ENCODE measurements around the gene NPTN.

NPTN gene

GRCh38 chr15:73608475-73608874, 24.7 kb downstream of the NPTN start:
- Histone ChIP-seq H3K4me2 (ENCODE audit: low read length) (no peak overlapping the region), H3K9me2 (ENCODE audit: low read depth, low read length) (no peaks in the 10 kb centered on the region), H3K9me3 (ENCODE audit: low read length) (no peaks in the 10 kb centered on the region), H4K20me1 (ENCODE audit: insufficient read depth, low read length) (no peaks in the 10 kb centered on the region), H3F3A (ENCODE audit: insufficient read depth, low read length) (no peaks in the 10 kb centered on the region), H3K27me3 (ENCODE audit: insufficient read depth, low read length) (no peaks in the 10 kb centered on the region), H3K27ac (ENCODE audit: low read depth, low read length, poor library complexity, severe bottlenecking) (no peak overlapping the region), H3K4me1 (ENCODE audit: insufficient read depth, low read length, severe bottlenecking) (no peaks in the 10 kb centered on the region), H3K4me3 (ENCODE audit: low read depth, low read length, poor library complexity, severe bottlenecking) (no peak overlapping the region), H3K36me3 (ENCODE audit: insufficient read depth, low read length) (no peaks in the 10 kb centered on the region), H3K9ac (ENCODE audit: low read length) (no peak overlapping the region), H2AFZ (ENCODE audit: low read length) (no peak overlapping the region), H3K79me2 (ENCODE audit: insufficient read depth, low read length) (peaks cover 74% of the 10 kb centered on the region)
- no peak for TF ChIP-seq EZH2 (IDR thresholded peaks at IDR 0.05; ENCODE audit: borderline replicate concordance, low read length)
- no peak for TF ChIP-seq CTCF (IDR thresholded peaks at IDR 0.05; ENCODE audit: low read length)

- Histone ChIP-seq H3K27ac (ENCODE audit: low read depth, low read length, poor library complexity, severe bottlenecking) (no peak overlapping the region), H3K4me3 (ENCODE audit: low read depth, low read length, poor library complexity, severe bottlenecking) (no peak overlapping the region), H3K4me2 (ENCODE audit: low read length) (no peak overlapping the region), H3K36me3 (ENCODE audit: insufficient read depth, low read length) (no peaks in the 10 kb centered on the region), H3K9me2 (ENCODE audit: low read depth, low read length) (no peaks in the 10 kb centered on the region), H3K4me1 (ENCODE audit: insufficient read depth, low read length, severe bottlenecking) (no peaks in the 10 kb centered on the region), H3K27me3 (ENCODE audit: insufficient read depth, low read length) (no peaks in the 10 kb centered on the region), H3K9ac (ENCODE audit: low read length) (no peak overlapping the region), H3F3A (ENCODE audit: insufficient read depth, low read length) (no peaks in the 10 kb centered on the region), H3K79me2 (ENCODE audit: insufficient read depth, low read length) (peaks cover 67% of the 10 kb centered on the region), H3K9me3 (ENCODE audit: low read length) (no peaks in the 10 kb centered on the region), H4K20me1 (ENCODE audit: insufficient read depth, low read length) (no peaks in the 10 kb centered on the region), H2AFZ (ENCODE audit: low read length) (no peak overlapping the region)
- TF ChIP-seq CTCF (IDR thresholded peaks at IDR 0.05; ENCODE audit: low read length), result no peak
- TF ChIP-seq EZH2 (IDR thresholded peaks at IDR 0.05; ENCODE audit: borderline replicate concordance, low read length), result no peak
These were observed 25.3 kb downstream of the NPTN start for GRCh38 chr15:73607843-73608242.

GRCh38 chr15:73607405-73607804, 25.8 kb downstream of the NPTN start:
- Histone ChIP-seq H3K9me2 (ENCODE audit: low read depth, low read length) (no peaks in the 10 kb centered on the region), H3K27me3 (ENCODE audit: insufficient read depth, low read length) (no peaks in the 10 kb centered on the region), H3K9me3 (ENCODE audit: low read length) (no peaks in the 10 kb centered on the region), H4K20me1 (ENCODE audit: insufficient read depth, low read length) (no peaks in the 10 kb centered on the region), H3K79me2 (ENCODE audit: insufficient read depth, low read length) (peaks cover 64% of the 10 kb centered on the region), H3K9ac (ENCODE audit: low read length) (no peak overlapping the region), H2AFZ (ENCODE audit: low read length) (no peak overlapping the region), H3F3A (ENCODE audit: insufficient read depth, low read length) (no peaks in the 10 kb centered on the region), H3K4me3 (ENCODE audit: low read depth, low read length, poor library complexity, severe bottlenecking) (no peak overlapping the region), H3K36me3 (ENCODE audit: insufficient read depth, low read length) (no peaks in the 10 kb centered on the region), H3K4me2 (ENCODE audit: low read length) (no peak overlapping the region), H3K4me1 (ENCODE audit: insufficient read depth, low read length, severe bottlenecking) (no peaks in the 10 kb centered on the region), H3K27ac (ENCODE audit: low read depth, low read length, poor library complexity, severe bottlenecking) (no peak overlapping the region)
- TF ChIP-seq CTCF (IDR thresholded peaks at IDR 0.05; ENCODE audit: low read length) (no peak), EZH2 (IDR thresholded peaks at IDR 0.05; ENCODE audit: borderline replicate concordance, low read length) (no peak)

Data from OCI-LY1 (cell line).